Activated T-cell treated with anti-CD3 and anti-CD28 coated beads, Interleukin-2, amount 50 U/mL, for 1 hour (primary cell): ENCODE measurements around the gene UBASH3A.

ENCODE experiments used
- DNase-seq: peaks from one replicate; pipeline ENCODE4 v3.0.0-alpha.2; 2020

The UBASH3A gene, protein sequence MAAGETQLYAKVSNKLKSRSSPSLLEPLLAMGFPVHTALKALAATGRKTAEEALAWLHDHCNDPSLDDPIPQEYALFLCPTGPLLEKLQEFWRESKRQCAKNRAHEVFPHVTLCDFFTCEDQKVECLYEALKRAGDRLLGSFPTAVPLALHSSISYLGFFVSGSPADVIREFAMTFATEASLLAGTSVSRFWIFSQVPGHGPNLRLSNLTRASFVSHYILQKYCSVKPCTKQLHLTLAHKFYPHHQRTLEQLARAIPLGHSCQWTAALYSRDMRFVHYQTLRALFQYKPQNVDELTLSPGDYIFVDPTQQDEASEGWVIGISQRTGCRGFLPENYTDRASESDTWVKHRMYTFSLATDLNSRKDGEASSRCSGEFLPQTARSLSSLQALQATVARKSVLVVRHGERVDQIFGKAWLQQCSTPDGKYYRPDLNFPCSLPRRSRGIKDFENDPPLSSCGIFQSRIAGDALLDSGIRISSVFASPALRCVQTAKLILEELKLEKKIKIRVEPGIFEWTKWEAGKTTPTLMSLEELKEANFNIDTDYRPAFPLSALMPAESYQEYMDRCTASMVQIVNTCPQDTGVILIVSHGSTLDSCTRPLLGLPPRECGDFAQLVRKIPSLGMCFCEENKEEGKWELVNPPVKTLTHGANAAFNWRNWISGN

GRCh38 chr21:42403611-42404231 lies at the start of gene UBASH3A:
Gene UBASH3A, plus strand, starts transcription at chr21:42403902. Its CDS starts 44 bp downstream, at chr21:42403946.
- DNase-seq: peak; percentile 61

GRCh38 chr21:42356046-42356445 lies 47.7 kb upstream of the UBASH3A start:
- DNase-seq: no peak

DNA sequence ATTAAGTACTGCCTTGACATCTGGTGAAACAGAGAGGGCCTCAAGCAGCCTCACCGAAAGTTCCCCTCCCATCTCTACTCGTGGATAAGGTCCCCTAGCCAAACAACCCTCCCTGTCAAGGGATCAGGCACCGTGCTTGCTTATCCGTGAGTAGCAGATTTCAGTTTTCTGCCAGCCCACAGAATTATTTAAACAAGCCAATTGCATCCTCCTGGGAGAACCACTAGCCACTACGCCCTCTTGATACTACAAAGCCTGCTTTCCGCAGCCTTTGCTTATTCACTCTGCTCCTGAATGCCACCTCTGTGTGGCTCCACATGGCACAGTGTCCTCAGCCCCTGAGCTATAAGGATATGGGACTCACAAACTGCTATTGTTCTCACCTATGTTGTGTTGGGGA lies 47.1 kb upstream of the UBASH3A start:
- no peak for DNase-seq

DNA sequence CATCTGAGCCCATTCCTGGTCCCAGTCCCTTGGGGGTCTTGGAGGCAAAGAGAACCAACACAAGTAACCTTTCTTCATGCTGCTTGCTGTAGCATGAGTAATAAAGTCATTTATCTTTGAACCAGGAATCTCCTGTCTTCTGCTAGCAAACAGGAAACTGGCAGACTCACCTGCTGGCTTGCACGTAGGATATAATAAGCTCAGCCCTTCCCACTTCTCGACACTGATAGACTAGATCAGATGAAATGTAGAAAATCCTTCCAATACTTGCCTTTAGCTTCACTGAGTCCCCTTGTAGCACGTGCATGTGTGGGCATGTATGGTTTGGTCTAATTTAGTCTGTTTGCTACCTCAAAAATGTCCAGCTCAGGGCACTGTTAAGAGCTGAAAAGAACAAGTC lies 46.4 kb upstream of the UBASH3A start:
- no peak for DNase-seq

DNA sequence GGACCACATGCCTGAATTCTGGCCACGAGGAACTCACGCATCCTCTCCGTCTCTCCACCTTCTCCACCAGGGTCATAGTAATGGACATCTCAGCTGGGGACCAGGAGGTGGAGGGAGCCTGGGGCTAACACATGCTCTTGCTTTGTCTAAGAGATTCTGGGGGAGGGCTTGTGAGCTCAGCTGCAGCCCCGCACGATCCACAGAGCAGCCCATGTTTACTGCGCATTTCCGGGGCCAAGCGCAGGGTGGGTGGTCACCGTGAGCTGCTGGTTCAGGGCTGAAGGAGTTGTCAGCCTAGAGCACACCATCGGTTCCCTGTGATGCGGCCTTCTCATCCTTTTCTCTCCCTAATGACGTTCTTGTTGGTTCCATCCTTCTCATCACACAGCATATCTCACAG lies 45.4 kb upstream of the UBASH3A start:
- DNase-seq: no peak

- no peak for DNase-seq
Measured at GRCh38 chr21:42358937-42359336, 44.8 kb upstream of the UBASH3A start.

DNA sequence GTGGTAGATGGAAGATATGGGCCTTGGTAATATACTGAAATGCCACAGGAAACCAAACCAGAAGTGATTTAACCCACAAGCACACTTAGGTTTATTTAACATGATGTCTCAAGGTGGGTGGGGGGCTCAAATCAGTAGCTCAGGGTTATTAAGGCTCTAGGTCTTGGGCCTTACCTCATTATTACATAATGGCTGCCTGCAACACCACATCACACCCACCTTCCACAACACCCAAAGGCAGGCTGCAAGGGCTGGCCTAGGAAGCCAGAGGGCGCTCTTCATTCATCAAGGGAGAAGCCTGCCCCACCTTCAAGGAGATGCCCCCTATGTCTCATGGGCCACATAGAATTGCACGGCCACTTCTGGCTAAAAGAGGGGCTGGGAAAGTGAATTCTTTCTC lies 43.4 kb upstream of the UBASH3A start:
- no peak for DNase-seq

GRCh38 chr21:42361286-42361685 lies 42.4 kb upstream of the UBASH3A start:
- no peak for DNase-seq

GRCh38 chr21:42362198-42362597 lies 41.5 kb upstream of the UBASH3A start:
- no peak for DNase-seq

- DNase-seq: no peak
Measured at GRCh38 chr21:42362700-42363099, 41.0 kb upstream of the UBASH3A start.

- no peak for DNase-seq
Measured at GRCh38 chr21:42363312-42363711, 40.4 kb upstream of the UBASH3A start.

- DNase-seq: no peak
Measured at GRCh38 chr21:42364304-42364865, 39.3 kb upstream of the UBASH3A start.

GRCh38 chr21:42365770-42366169 lies 37.9 kb upstream of the UBASH3A start:
- DNase-seq: no peak

GRCh38 chr21:42366292-42367010 lies 37.3 kb upstream of the UBASH3A start, which contains the start of gene TFF1:
Gene TFF1, minus strand, starts transcription at chr21:42366535. Its CDS starts 40 bp downstream, at chr21:42366495.
- DNase-seq: no peak

DNA sequence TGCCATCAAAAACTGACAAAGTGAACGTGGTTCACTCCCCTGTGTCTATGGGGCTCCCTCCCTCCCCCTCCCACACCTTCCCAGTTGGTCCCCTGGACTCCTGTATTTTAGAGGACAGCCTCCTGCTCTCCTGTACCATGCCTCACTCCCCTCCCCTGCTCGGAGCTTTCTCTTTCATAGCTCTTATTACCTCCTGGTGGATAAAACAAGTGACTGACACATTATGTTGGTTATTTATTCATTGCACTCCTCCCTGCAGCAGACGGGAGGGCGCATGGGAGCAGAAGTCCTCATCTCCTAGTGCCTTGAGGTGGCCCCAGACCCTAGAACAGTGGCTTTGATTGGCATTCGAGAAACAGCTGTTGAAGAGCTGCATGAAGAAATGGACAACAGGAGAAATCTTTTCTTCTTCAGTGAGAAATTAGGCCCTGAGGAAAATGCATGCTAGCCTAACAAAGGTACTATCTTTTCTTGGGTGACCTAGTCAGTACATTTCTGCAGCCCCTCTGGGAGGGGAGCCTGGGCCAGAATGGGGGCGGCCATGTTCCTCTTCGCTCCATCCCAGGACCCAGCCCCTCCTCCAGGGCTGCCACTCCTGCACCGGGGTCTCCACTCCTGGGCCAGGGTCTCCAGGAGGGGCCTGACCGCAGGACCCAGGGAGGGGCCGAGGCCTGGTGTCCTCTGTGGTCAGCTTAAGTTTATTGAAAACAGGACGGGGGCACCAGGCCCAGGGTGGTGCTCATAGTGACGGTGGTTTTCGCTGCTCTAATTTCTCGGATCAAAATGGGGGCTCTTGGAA lies 36.1 kb upstream of the UBASH3A start:
- DNase-seq: no peak

- no peak for DNase-seq
Measured at GRCh38 chr21:42369821-42370220, 33.9 kb upstream of the UBASH3A start.

DNA sequence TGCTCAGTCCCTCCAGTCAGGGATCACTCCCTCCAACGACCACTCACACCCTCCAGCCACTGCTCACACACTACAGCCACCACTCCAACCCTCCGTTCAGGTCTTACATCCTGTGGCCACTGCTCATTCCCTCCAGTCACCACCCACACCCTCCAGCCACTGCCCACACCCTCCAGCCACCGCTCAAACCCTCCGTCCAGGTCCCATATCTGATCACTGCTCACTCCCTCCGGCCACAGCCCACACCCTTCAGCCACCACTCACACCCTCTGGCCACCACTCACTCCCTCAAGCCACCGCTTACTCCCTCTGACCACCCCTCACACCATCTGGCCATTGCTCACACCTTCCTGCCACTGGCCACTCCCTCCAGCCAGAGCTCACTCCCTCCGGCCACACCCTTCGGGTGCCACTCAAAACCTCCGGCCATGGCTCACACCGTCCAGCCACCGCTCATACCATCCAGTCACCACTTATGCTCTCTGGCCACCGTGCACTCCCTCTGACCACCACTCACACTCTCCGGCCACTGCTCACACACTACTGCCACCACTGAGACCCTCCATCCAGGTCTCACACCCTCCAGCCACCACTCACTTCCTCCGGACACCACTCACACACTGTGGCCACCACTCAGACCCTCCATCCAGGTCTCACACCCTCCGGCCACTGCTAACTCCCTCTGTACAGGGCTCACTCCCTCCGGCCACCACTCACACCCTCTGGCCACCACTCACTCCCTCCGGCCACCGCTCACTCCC lies 32.6 kb upstream of the UBASH3A start:
- DNase-seq: no peak

- DNase-seq: peak; percentile 35
Measured at GRCh38 chr21:42373196-42373907, 30.4 kb upstream of the UBASH3A start.

GRCh38 chr21:42373908-42374455 lies 29.7 kb upstream of the UBASH3A start:
- no peak for DNase-seq

DNA sequence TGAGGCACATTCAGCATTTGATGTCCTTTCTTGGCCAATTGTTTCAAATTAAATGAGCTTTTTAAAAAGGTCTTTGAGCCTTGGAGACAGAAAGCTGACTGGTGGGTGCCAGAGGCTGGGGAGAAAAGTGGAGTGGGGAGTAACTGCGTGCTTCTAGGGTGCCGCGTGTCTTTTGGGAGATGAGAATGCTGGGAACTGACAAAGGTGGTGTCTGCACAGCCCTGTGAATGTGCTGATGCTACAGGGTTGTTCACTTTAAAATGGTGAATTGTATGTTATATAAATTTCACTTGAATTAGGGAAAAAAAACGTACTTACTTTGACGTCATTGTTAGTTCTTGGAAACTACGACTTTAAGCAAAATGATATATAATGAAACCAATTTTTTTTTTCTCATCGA lies 29.2 kb upstream of the UBASH3A start:
- DNase-seq: no peak
